Endothelial cell (in vitro differentiated cells): Measurements from ENCODE around the gene CCDC92. TPM values are rescaled to one million over a fixed set of nuclear protein-coding genes. Genes with fewer than 3 reads are reported as not detected.
A peak's percentile ranks its signal among the peaks of the same experiment; 100 is the strongest.

Experiments
- DNase-seq: peaks from one replicate; pipeline ENCODE4 v3.0.0; 2021; ENCODE audit warnings: low spot score
- H3K27ac Mint-ChIP-seq: one replicate; pipeline ENCODE4 v1.8.0; 2021; ENCODE audit warnings: mixed read lengths, inconsistent platforms; ENCODE audit not compliant: unreplicated experiment
- H3K27me3 Mint-ChIP-seq: one replicate; pipeline ENCODE4 v1.8.0; 2021; ENCODE audit warnings: mild to moderate bottlenecking, moderate library complexity, mixed read lengths, inconsistent platforms; ENCODE audit not compliant: unreplicated experiment
- H3K36me3 Mint-ChIP-seq: one replicate; pipeline ENCODE4 v1.8.0; 2021; ENCODE audit warnings: mild to moderate bottlenecking, low read depth, mixed read lengths, inconsistent platforms; ENCODE audit not compliant: unreplicated experiment
- H3K4me1 Mint-ChIP-seq: one replicate; pipeline ENCODE4 v1.8.0; 2021; ENCODE audit warnings: mild to moderate bottlenecking, mixed read lengths, inconsistent platforms; ENCODE audit not compliant: unreplicated experiment
- H3K4me3 Mint-ChIP-seq: one replicate; pipeline ENCODE4 v1.8.0; 2021; ENCODE audit warnings: mild to moderate bottlenecking, mixed read lengths, inconsistent platforms; ENCODE audit not compliant: unreplicated experiment
- H3K9me3 Mint-ChIP-seq: one replicate; pipeline ENCODE4 v1.8.0; 2021; ENCODE audit warnings: mixed read lengths, inconsistent platforms; ENCODE audit not compliant: unreplicated experiment
- total RNA-seq: library from RNA; stranded (reverse); fragmentation: NEBNext Ultra II Directional; extraction: Animal tissue kit (Norgen Biotek cat#: 25700); gene quantifications from one replicate; pipeline ENCODE4 v1.2.1, GENCODE V29; 2021; ENCODE audit not compliant: unreplicated experiment
- TF ChIP-seq, protein P1 (sequence below): fragments of 200-600 bp; sonication (generic); IDR thresholded peaks from one replicate; pipeline ENCODE4 v1.5.0; 2021; ENCODE audit warnings: antibody characterized with exemption; ENCODE audit not compliant: unreplicated experiment

CCDC92 gene
- total RNA-seq, 1 donor from 2014 or later = 25.0 TPM

DNA sequence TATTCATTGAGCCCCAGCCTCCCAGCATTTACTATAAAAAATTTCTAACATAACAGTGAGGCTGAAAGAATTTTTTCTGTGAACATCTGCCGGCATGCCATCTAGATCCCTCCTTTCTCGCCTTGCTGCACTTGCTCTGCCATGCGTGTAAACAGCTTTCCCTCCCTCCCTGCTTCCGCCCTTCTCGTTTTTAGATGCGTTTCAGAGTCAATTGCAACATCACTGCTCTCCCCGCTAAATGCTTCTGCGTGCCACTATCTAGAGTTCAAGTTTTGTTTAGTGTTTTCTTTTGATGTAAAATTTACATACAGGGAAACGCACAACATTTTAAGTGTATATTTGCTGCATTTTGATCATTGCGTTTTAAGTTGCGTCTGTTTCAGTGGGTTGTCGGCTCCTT, 83.6 kb downstream of the CCDC92 start:
- TF ChIP-seq, protein P1, sequence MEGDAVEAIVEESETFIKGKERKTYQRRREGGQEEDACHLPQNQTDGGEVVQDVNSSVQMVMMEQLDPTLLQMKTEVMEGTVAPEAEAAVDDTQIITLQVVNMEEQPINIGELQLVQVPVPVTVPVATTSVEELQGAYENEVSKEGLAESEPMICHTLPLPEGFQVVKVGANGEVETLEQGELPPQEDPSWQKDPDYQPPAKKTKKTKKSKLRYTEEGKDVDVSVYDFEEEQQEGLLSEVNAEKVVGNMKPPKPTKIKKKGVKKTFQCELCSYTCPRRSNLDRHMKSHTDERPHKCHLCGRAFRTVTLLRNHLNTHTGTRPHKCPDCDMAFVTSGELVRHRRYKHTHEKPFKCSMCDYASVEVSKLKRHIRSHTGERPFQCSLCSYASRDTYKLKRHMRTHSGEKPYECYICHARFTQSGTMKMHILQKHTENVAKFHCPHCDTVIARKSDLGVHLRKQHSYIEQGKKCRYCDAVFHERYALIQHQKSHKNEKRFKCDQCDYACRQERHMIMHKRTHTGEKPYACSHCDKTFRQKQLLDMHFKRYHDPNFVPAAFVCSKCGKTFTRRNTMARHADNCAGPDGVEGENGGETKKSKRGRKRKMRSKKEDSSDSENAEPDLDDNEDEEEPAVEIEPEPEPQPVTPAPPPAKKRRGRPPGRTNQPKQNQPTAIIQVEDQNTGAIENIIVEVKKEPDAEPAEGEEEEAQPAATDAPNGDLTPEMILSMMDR = no peak
- H3K27ac Mint-ChIP-seq = no peak overlapping the region
- peaks cover 13% of the 10 kb centered on the region for H3K27me3 Mint-ChIP-seq
- H3K4me1 Mint-ChIP-seq = peaks cover 7% of the 10 kb centered on the region
- DNase-seq = no peak
- no peaks in the 10 kb centered on the region for H3K36me3 Mint-ChIP-seq
- no peak overlapping the region for H3K4me3 Mint-ChIP-seq
- H3K9me3 Mint-ChIP-seq = no peaks in the 10 kb centered on the region

DNA sequence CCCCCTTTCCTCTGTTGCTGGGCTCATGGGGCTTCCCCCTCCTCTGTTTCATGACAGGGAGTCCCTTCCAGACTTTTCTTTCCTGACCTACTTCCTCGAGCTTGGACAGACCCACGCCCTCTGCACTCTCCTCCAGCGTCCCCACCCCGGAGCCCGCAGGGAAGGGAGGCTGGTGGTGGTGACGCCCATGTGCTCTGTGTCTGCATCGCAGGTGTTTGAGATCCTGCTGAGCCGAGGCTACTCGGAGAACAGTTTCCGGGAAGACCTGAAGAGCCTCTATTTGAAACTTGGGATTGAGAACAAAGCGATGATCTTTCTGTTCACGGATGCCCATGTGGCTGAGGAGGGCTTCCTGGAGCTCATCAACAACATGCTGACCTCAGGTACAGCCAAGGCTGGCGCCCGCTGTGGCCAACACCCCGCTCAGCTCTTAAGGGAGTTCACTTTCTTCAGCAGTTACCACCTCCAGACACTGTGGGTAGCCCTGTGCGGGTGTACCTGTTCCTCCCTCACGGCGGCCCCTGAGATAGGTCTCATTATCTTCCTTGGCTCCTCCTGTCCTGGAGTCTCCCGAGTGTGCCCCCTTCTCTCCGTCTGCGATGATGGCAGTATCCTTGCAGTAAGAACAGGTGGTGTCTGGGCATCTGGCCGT, 85.6 kb downstream of the CCDC92 start:
- H3K4me3 Mint-ChIP-seq = no peak overlapping the region
- no peak overlapping the region for H3K27ac Mint-ChIP-seq
- TF ChIP-seq, protein P1 = no peak
- no peaks in the 10 kb centered on the region for H3K9me3 Mint-ChIP-seq
- H3K4me1 Mint-ChIP-seq = no peaks in the 10 kb centered on the region
- H3K27me3 Mint-ChIP-seq = peaks cover 12% of the 10 kb centered on the region
- no peak for DNase-seq
- H3K36me3 Mint-ChIP-seq = no peaks in the 10 kb centered on the region

GRCh38 chr12:123886258-123886657, 86.4 kb downstream of the CCDC92 start:
- no peak overlapping the region for H3K4me3 Mint-ChIP-seq
- no peaks in the 10 kb centered on the region for H3K9me3 Mint-ChIP-seq
- no peaks in the 10 kb centered on the region for H3K4me1 Mint-ChIP-seq
- TF ChIP-seq, protein P1 = no peak
- peak overlapping the region; percentile 21 for H3K27ac Mint-ChIP-seq
- H3K27me3 Mint-ChIP-seq = peaks cover 11% of the 10 kb centered on the region
- no peaks in the 10 kb centered on the region for H3K36me3 Mint-ChIP-seq
- no peak for DNase-seq

Other genes with a start within 250 kb of the CCDC92 start
- gene DNAH10, start 210.5 kb downstream of the CCDC92 start, total RNA-seq = 1.2 TPM
- gene ZNF664, start 384 bp upstream of the CCDC92 start, total RNA-seq = 119 TPM